ENCODE data around the gene SCAPER.

- TF ChIP-seq CTCF (IDR thresholded peaks at IDR 0.05) (no peak), POLR2A (IDR thresholded peaks at IDR 0.05; ENCODE audit: low read depth) (no peak)
Measured at GRCh38 chr15:76336254-76337058, 568.7 kb downstream of the SCAPER start, which contains the start of gene ISL2.

Measured in esophagus muscularis mucosa (tissue), 3 donors.